ENCODE data around the gene MCTP1. TPM values are rescaled to one million over a fixed set of nuclear protein-coding genes. Genes with fewer than 3 reads are reported as not detected.

Gene MCTP1
- total and polyA plus RNA-seq, 10 of the 15 experiments (the other 5 are each of a cell fraction or from before 2014, with no cell fraction given) = 12.6 to 45.9 (median 18.8) TPM

GRCh38 chr5:94983861-94984535 lies 300.9 kb downstream of the MCTP1 start (continued):
- TF ChIP-seq ZBTB11 (CRISPR knock-in tag; IDR thresholded peaks at IDR 0.05) = no peak
- no peak for TF ChIP-seq IRF3 (IDR thresholded peaks at IDR 0.05)
- no peak for TF ChIP-seq KAT2A (conservative IDR thresholded peaks at IDR 0.05; ENCODE audit: control insufficient read depth, low read depth, low read length)
- no peak for TF ChIP-seq EED (IDR thresholded peaks at IDR 0.05; ENCODE audit: low read depth)
- TF ChIP-seq MXI1 (IDR thresholded peaks at IDR 0.05; ENCODE audit: low read depth, low read length) = no peak
- no peak for TF ChIP-seq PBX3 (IDR thresholded peaks at IDR 0.05; ENCODE audit: insufficient replicate concordance, low read depth, low read length)
- no peak for TF ChIP-seq POU2F2 (IDR thresholded peaks at IDR 0.05; ENCODE audit: borderline replicate concordance, low read depth, low read length)
- TF ChIP-seq SP1 (IDR thresholded peaks at IDR 0.05; ENCODE audit: low read depth, low read length) = no peak
- TF ChIP-seq WRNIP1 (IDR thresholded peaks at IDR 0.05; ENCODE audit: borderline replicate concordance, low read depth, low read length) = no peak
- no peak for TF ChIP-seq BACH1 (IDR thresholded peaks at IDR 0.05; ENCODE audit: borderline replicate concordance)

All from GM12878 (cell line).